HG02943 (cell line): ENCODE data around the gene B4GALNT1.
"Not testable (repeated sequence)": the region's sequence is repeated elsewhere in the genome, so short reads cannot be mapped to it uniquely, and the experiment has no call there.

Experiments
- ATAC-seq: cut with Tn5 transposase; IDR thresholded peaks from one replicate; pipeline ENCODE4 v1.9.1; 2021; ENCODE audit warnings: mild to moderate bottlenecking, low read depth, moderate library complexity; ENCODE audit not compliant: unreplicated experiment

B4GALNT1 gene

GRCh38 chr12:57638096-57638495 is 5.1 kb upstream of the B4GALNT1 start:
- no peak for ATAC-seq

- ATAC-seq: no peak
Observed at GRCh38 chr12:57637364-57637763, 4.4 kb upstream of the B4GALNT1 start.

DNA sequence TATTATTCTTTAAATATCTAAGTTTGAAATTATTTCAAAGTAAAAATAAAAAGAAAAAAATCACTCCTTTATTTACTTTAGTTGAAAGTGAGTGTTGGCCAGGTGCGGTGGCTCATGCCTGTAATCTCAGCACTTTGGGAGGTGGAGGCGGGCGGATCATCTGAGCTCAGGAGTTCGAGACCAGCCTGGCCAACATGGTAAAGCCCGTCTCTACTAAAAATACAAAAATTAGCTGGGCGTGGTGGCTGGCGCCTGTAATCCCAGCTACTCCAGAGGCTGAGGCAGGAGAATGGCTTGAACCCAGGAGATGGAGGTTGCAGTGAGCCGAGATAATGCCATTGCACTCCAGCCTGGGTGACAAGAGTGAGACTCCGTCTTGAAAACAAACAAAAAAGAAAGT is 3.7 kb upstream of the B4GALNT1 start:
- ATAC-seq: not testable (repeated sequence)

GRCh38 chr12:57632073-57632957 is 686 bp downstream of the B4GALNT1 start:
- no peak for ATAC-seq

- ATAC-seq: no peak
Observed at GRCh38 chr12:57631566-57632072, 1.4 kb downstream of the B4GALNT1 start.

DNA sequence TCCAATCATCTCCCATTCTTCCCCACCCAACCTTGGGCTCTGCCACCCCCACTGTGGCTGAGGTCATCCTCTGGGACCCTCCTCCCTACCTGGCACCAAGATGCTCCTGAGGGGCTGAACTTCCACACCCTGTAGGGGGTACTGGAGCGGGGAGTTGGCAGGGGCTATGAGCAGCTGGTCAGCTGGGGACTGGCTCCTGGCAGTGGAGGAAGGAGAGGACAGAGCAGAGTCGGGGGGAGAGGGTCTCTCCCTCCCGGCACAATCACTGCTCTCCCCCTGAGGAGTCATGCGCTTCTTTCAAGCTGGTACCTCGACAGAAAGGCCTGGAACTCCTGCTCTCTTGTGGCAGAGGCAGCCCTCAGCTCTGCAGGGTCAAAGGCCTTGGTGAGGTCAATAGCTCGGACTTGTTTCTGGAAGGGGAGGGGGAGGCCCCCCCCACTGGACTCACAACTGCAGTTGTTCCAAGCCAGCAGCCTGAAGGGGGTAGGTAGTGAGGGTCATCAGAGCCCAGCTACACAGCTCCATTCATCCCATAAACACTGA is 2.0 kb downstream of the B4GALNT1 start:
- no peak for ATAC-seq

DNA sequence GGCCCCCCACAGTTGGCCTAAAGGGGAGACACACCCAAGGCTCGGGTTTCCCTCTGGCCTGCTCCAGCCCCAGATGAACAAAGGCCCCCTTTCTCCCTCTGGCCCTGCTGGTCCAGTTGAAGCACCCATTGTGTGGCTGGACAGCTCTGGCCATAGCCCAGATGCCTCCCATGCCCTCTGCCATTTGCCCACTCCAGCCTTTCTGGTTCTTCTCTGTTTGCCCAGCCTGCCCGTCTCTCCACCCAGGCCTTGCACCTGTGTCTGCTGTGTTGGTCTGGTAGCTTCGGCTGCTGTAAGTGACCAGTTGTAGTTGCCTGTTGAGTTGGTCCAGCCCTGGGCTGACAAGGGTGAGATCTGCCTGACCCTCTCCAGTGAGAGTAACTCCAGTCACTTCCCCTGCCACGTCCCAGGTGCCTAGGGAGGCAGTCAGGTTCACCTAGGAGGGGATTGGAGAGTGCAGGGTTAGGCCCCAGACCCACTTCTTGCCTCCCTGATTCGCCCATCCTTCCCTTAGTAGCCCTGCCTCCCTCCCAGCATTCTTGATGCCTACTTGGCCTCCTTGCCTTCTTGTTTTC is 3.0 kb downstream of the B4GALNT1 start:
- no peak for ATAC-seq

GRCh38 chr12:57628280-57629191 is 4.5 kb downstream of the B4GALNT1 start:
- no peak for ATAC-seq

- no peak for ATAC-seq
Observed at GRCh38 chr12:57627501-57628279, 5.3 kb downstream of the B4GALNT1 start.

GRCh38 chr12:57626921-57627445 is 6.0 kb downstream of the B4GALNT1 start:
- no peak for ATAC-seq

GRCh38 chr12:57626111-57626920 is 6.7 kb downstream of the B4GALNT1 start:
- ATAC-seq: no peak

DNA sequence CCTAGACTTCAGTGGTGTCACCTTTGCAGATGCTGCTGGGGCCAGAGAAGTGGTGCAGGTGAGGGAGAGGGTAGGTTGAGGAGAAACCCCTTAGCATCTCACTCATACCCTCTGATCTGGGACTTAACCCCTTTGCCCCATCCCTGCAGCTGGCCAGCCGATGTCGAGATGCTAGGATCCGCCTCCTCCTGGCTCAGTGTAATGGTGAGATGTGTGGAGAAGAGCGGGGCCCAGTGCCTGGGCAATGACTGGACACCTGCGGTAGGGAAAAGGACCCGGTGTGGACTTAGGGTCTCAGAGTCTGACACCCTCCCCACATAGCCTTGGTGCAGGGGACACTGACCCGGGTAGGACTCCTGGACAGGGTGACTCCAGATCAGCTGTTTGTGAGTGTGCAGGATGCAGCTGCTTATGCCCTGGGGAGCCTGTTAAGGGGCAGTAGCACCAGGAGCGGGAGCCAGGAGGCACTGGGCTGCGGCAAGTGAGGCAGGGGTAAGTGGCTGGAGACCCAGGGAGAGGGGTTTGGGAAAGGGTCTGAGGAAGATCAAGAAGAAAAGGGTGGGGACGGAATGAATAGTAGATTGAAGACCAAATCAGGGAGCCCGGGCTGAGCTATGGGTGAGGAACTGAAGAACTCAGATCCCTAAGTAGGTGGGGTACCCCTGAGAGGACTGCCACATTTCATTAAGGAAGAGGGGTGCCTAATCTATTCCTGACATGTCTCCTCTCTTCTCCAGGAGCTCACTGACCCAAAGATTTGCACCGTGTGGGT is 7.6 kb downstream of the B4GALNT1 start:
- no peak for ATAC-seq

DNA sequence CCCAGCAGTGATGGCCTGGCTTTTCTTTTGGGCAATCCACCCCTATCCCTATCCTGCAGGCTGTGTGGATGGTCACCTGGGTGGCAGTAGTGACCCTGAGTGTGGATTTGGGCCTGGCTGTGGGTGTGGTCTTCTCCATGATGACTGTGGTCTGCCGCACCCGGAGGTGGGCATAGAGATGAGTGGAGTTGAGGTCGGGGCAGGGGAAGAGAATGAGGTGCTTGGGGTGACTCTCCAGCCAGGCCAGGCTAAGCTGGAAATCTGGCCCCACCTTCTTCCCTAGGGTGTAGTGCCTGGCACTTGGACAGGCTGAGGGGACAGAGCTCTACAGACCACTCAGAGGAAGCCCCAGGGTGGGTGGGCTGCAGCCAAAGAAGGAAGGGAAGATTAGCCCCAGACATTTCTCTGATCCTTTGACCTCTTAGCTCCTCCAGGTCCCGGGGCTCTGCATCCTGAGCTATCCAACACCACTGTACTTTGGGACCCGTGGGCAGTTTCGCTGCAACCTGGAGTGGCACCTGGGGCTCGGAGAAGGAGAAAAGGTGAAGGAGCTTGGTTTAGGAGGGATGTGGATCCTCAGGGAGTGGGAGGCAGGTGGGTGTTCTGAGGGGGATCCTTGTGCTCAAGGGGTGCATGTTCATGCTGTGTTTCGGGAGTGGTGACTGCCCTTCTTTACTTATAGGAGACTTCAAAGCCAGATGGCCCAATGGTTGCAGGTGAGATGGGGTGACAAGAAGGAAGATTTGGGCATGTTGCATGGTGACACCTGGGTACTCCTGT is 8.4 kb downstream of the B4GALNT1 start:
- ATAC-seq: no peak

GRCh38 chr12:57623811-57624390 is 9.1 kb downstream of the B4GALNT1 start:
- ATAC-seq: no peak

- no peak for ATAC-seq
Observed at GRCh38 chr12:57623385-57623784, 9.6 kb downstream of the B4GALNT1 start.

DNA sequence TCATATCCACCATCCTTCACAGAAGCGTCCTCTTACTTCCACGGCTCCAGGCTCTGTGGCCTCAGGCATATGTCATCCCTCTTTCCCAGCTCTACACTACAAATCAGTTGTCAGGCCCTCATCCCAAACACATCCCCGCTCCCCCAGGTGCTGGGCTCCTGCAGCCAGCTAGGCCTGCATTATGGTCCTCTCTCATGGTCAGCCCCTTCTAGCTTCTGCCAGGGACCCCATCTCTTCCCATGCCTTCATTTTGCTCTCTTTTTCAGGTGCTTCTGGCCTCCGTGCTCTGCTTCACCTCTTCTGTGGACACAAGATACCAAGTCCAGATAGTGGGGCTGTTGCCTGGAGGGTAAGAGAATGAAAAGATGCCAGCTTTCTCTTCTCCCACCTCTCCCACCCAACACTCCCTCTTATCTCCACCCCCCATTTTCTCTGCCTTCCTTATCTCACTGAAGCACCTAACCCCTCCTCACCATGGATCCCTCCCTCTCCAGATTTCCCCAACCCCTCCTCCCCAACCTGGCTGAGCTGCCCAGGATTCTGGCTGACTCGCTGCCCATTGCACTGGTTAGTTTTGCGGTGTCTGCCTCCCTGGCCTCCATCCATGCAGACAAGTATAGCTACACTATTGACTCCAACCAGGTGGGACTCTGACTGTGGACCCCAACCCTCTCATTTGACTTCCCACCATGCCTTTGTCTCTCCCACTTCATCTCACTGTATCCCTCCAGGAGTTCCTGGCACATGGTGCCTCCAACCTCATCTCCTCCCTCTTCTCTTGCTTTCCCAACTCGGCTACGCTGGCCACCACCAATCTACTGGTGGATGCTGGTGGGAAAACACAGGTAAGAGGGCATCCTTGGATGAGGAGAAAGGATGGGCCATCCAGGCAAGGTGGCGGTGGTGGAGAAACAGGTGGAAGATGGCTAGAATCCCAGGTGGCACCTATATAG is 10.4 kb downstream of the B4GALNT1 start:
- ATAC-seq: no peak
